HS-5 (cell line): ENCODE results near the gene ACER3.
"Not testable (repeated sequence)": the region's sequence is repeated elsewhere in the genome, so short reads cannot be mapped to it uniquely, and the experiment has no call there.

Experiments
- DNase-seq: peaks from one replicate; pipeline ENCODE4 v3.0.0-alpha.2; 2012; ENCODE audit warnings: low read depth

ACER3 gene

DNA sequence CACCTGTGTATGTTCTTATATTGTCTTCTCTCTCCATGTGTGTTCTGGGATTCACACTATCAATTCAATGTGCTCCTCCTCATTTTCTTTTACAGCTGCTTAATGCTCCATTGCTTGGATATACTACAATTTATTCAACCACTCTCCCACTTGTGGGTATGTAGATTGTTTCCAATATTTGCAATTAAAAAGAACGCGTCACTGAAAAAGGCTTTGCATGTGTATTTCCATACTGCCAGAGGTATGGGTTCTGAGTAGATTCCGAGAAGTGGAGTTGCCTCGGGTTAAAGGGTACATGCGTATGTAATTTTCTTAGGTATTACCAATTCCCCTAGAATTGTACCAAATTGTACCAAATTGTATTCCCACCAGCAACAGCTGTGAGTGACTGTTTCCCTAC, 199.1 kb downstream of the ACER3 start:
- DNase-seq, result no peak

DNA sequence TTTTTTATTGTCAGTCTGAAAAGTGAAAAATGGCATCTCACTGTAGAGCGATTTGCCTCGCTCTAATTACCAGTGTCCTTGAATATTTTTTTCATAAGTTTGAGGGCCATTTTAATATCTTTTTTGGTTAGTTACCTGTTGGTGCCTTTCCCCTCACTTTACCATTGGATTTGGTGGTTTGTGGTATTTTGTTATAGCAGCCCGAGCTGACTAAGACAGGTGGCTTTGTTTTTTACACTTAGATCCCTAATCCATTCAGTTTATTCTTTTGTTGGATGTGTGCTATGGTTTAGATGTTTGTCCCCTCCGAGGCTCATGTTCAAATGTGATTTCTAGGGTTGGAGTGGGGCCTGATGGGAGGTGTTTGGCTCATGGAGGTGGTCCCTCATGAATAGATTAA, 199.5 kb downstream of the ACER3 start:
- no peak for DNase-seq

DNA sequence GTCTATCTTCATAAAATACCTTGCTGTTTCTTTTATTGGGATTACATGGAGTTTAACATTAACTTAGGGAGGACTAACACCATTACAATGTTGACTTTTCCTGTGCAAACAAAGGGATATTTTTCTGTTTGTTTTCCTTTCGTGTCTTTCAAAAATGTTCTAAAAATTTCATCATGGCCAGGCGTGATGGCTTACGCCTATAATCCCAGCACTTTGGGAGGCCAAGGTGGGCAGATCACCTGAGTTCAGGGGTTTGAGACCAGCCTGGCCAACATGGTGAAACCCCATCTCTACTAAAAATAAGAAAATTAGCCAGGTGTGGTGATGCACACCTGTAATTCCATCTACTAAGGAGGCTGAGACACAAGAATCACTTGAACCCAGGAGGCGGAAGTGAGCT, 200.5 kb downstream of the ACER3 start:
- DNase-seq, result not testable (repeated sequence)

DNA sequence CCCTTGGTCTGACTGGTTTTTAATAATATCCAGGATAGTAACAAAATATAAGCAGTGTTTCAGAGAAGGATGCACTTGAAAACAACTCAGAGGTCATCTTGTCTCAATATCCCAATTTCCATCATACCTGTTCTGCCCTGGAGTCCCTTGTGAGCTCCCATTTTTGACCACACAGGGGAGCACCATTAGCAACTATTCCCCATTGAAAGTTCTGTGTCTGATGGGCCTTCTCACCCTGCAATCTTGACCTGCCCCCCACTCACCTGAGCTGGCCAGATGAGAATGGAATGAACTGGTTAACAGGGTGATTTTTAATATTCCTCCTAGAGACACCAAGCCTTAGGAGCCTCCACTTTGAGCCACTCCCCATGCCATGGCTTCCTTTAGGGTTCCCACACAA, 202.2 kb downstream of the ACER3 start:
- no peak for DNase-seq

DNA sequence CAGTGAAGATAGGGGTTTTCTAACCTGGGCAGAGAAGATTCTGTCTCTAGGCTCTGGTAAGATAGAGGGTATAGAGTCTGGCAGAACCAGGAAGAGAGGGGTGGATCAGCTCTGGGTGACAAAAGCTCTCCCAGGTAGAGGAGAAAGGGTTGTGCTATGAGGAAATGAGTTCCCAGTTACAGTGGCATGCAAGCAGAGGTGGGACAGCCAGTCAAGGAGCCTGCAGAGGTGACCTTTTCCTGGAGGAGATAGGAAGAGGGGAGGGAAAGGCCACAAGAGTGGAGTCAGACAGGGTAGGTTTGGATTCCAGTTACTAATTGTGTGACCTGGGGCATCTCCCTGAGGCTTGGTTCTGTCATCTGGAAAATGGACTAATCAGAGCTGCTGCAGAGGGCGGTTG, 202.7 kb downstream of the ACER3 start:
- DNase-seq, result no peak

DNA sequence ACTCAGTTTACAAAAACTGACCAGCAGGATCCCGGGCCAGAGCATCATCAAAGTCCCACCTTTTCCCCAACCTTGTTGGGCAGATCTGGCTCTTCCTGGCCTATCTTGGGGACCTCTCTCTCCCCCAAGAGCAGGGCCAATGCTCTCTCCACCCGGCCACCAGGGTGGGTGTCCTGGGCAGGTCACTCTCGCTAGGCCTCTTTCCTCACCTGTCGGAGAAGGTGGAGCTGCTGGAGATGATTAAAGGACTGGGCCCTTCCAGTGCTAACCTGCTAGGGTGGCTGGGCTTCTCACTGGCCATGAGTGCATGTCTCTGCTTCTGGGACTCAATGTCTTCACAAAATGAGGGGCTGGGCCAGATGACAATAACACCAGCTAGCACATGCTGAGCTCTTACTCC, 203.1 kb downstream of the ACER3 start:
- no peak for DNase-seq

DNA sequence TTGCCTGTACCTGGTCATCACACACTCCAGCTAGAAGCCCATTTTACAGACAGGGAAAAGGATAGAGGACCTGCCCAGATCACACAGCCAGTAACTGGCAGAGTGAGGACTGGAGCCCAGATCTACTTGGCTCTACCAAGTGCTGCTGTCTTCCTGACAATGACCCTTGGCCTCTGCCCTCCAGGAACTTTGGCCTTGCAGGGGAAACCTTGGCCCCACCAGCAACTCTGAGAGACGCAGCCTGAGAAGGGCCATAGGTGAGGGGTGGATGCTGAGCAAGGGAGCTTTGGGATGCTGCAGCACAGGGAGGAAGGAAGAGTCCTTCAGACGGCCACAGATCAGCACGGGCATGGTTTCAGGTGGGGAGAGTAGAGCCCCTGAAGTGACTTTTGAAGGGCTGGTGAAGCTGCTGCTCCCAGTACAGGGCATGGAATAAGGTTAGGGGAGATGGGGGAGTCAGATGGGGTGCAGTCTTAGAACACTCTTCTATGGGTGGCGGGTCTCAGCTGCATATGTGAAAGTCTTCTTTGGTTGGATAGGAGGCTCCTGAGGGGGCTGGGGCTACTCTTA, 204.0 kb downstream of the ACER3 start:
- no peak for DNase-seq

DNA sequence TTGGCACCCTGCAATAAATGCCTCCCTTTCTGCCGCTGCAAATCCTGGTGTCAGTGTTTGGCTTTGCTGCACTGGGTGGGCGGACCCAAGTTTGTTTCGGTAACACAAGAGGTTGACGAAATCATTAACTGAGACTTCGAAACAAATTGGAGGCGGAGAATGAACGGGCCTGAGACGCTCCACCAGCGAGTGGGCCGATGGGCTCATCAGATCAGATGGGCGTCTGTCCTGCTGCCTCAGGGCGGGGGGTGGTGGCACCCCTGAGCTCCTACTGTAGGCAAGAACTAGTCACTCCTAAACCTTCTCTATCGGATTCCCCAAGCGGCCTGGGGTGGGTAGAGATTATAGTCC, 205.1 kb downstream of the ACER3 start:
- DNase-seq, result no peak

DNA sequence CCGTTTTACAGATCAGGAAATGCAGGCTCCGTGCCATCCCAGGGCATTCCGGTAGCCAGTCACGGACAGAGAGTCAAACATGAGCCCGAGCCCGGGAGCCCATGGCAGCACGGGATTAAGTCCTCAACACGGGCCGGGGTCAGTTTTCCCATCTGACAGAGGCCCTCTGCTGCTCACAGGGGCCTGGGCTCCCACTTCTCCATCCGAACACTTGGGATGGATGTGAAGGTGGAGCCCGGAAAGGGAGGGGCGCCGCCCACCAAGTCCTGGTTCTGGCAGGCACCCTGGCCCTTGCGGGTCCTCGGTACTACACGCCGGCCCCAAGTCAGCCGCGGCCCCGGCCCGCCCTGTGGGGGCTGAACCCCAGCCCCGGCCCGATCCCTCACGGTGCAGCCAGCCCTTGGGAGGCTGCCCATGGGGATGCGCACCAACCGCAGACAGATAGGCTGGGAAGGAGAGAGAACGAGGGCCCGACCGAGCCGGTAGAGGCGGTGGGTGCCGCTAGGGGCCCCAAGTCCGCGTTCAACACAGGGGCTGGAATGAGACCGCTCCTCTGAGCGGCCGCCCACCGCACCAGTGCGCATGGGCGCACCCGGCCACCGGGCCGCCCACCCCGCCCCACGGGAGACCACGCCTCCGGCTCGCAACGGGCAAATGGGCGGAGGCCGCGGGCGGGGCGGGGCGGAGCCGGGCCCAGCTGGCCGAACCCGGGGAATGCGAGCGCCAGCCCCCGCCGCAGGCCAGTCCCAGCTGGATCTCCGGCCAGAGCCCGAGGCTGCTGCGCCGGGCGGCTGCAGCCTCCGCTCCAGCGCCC, 205.7 kb downstream of the ACER3 start, which contains the start of gene CAPN5:
Gene CAPN5 (plus strand): TSS at position 743 of the 814 bp plus-strand sequence. CDS start 17,916 bp downstream, outside the sequence.
- peak; percentile 54 for DNase-seq

DNA sequence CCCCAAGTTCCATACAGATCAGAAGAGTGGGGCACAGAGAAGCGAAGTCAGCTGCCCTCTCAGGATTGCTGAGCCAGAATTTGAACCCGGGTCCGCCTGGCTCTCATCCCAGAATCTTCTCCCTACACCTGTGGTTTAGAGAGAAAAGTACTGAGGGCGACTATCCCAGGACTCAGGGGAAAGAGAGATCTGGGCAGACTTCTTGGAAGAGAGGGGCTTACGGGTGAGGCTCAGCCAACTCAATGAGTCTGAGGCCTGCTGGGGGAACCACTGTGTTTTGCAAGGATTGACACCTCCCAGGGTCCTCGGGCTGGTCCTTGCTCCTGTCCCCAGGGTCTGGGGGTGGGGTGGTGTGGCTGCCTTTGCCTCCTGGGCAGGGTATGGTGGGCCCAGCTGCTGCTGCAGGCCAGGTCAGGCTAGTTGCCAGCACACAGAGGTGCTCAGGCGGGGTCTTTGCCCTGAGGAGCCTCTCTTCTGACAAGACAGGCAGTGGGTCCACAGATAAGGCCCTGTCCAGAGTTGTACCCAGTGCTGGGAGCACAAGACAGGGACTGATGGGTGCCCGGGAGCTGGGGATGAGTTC, 207.2 kb downstream of the ACER3 start:
- no peak for DNase-seq

DNA sequence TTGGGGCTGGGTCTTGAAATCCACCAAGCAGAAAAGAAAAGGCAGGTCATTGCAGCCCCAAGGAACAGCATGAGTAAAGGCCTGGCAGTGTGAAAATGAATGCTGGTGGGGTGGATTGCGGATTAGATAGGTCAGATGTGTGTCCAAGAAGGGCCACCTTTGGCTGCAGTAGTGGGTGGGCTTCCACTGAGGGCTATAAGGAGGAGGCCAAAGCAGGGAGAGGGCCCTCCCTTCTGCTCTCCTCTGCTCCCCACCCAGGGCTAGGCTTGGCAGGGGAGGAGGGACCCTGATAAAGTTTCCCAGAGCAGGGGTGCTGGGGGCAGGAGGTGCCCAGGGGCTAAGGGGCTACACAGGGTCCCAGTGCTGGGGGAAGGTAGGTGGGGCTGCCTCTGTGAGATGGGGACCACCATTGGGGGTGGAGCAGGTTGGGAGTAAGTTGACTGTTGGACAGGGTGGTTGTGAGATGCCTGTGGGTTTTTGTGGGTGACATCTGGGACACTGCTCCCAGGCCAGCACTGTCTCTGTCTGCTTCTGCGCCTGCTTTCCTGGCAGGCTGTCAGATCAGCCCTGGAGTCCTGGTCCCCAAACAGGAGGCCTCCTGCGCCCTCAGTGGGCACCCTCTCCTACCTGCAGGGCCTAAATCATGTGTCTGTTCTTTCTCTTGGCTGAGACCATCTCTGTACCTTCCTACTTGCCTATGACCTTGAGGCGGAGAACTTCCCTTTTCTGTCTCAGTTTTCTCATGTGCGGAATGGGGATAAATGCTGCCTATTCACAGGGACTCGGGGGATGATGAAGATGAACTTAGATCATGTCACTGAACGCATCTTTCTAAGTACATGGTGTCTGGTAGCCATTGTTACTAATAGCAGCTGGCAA, 208.0 kb downstream of the ACER3 start:
- DNase-seq, result no peak

DNA sequence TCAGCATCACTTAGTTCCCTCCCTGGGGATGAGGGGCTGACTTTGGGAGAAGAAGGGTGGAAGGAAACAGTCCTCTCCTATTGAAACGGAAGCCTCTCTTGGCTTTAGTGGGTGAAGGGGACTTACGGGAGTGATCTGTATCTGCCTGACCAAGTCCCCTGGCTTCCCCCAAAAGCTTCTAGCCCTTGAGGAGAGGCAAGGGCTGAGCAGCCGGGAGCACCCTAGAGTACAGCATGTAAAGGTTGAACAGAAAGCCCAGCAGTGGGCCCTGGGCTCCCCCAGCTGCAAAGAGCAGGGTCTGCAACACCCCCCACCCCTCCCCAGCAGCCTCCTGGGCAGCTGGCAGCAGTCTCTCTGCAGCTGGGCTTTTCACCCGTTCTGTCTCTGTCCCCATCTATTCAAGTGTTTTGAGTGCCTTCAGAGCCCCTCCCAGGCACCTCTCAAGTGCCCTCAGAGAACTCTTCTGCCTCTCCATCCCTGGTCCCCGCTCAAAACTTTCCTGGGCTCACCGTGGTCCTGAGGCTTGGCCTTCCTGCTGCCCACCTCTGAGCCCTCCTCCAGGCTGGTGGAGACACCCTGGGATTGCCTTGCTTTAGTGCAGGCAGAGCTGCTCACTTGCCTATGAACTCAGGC, 208.7 kb downstream of the ACER3 start:
- DNase-seq, result no peak

DNA sequence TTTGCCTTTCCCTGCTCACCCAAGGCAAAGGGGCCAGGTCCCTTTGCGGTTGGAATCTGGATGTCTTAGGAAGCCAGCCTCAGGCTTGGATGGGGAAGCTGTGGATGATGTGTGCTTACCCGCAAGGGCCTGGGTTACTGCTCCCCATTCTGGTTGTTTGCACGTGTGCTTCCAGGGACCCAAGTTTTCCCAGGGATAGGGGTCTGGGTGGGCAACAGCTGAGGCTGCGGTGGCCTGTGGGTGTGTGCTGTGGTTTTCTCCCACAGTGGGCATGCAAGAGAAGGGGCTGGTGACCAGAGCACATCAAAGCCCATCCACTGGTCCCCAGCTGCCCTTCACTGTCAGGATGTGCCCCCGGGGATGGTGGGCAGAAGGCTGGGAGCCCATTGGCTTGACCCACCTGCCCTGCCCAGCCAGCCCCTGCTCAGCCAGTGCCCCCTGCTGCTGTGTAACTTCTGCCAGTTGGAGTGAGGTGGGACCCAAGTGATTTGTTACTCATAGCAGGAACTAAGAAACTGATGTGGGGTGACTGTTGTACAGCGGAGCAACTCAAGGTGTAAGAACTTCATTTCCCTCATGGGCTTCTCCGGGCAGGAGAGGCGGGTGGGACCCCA, 209.4 kb downstream of the ACER3 start:
- no peak for DNase-seq

DNA sequence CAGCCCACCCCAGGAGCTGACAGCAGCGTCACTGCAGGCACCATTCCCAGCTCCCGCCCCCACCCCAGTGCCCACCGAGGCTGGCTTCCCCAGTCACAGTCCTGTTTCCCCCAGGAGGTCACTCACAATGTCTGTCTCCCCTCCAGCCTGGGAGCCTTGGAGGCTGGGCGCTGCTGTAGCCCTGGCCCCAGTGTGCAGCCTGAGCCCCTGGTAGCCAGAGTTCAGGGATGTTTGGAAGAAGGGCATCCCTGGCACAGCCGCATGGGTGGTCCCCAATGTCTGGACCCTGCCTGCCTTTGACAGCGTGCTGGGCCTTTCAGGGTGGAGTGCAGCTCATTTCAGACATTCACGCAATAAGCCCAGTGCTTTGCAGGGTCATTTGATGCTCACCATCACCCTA, 210.4 kb downstream of the ACER3 start:
- no peak for DNase-seq

DNA sequence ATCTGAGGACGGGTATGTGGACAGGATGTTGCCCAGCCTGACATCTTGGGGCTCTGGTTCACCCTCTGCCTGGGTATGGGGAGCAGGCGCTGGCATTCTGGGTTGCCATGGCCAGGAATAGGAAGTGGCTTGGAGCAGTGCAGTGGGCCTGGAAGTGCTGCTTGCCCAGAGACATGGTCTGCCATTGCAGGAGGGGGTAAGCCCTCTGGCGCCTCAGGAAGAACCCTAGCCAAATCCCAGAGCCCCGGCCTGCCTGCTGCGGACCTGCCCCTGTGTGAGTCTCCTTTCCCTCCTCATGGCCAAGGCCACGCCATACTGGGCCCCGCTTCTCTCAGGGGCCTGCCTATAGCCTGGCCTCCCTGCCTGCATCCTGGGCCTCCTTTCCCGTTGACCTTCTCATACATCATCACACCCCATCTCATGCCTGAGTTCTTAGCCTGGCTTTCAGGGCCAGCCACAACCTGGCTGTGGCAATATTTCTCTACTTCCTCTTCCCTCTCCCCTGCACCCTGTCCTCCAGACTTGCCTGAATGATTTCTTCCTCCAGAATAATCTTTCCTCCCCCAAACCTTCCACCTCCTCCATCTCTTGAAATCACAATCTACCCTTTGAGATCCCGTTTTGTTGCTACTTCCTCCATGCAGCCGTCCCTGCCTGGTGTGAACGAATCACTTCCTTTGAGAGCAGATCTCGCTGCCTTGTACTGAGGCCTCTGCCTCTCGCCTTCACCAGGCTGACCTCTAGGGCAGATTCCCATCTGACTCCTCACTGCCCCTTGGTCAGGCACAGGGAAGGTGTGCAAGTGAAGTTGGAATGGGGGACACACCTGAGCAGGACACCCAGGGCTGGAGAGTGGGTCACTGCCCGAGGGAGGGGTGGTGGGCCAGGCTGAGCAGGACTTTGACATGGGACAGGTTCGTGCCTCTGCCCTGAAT, 211.2 kb downstream of the ACER3 start:
- DNase-seq, result no peak

DNA sequence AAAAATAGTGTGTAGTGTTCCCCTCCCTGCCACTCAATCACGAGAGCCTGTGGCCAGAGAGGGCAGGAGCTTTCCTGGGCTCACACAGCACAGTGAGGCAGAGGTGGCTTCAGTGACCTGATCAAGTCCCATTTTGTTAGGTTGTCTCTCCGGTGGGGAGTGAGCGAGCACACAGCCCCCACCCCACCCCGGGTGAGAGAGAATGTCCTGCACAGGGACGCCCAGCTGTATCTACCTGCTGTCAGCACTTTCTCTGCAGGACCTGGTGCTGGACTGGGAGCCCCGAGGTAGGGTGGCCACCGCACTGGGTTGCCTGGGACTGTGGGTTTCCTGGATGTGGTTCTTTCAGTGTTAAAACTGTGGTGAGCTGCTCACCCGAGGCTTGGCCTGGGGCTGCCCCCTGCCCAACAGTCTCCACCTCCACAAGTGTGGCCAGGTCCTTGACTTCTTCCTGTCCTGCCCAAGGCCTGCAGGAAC, 212.2 kb downstream of the ACER3 start:
- no peak for DNase-seq

DNA sequence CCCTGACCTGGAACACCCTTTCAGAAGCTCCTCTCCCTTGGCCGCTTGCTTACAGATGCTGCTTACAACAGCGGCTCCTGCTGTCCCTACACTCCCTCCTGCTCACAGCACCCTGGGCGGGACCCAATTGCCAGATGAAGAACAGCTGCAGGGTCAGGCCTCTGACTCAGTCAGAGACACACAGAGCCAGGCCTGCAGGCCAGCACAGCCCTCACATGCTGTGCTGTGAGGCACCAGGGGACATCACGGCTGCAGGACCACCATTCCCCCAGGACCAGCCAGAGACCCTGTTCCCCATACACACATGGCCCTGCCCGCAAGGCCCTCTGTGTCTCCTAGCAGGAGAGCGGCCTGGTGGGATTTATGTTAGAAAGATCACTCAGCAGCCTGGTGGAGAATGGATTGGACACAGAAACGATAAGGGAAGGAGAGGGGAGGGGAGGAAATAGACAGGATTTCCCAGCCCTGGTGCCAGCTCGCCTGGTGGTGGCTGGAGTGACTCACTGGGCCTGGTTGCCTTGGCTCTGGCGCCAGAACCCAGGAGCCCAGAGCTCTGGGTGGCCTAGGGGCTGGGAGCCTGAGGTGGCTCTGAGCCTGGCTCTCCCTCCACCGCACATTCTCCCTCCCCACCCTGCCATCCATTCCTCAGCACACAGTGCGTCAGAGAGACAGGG, 212.7 kb downstream of the ACER3 start:
- DNase-seq, result peak; percentile 78

DNA sequence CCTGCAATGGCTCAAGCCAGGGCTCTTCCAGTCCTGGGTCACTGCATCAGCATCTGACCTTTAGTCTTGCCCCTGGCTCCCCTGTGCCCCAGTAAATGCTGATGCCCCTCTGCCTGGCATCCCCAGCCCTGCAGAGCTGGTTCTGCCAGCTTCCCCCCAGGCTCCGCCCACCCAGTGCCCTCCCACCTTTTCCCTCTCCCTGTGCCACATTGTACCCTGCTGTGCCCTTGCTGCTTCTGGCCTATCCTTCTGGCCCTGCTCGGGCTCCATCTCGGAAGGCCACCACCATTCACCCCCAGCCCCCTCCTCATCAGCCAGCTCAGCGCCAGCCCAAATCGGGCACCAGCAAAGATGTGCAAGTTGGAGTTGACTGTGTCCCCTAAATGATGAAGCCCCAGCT, 213.5 kb downstream of the ACER3 start:
- DNase-seq, result no peak

DNA sequence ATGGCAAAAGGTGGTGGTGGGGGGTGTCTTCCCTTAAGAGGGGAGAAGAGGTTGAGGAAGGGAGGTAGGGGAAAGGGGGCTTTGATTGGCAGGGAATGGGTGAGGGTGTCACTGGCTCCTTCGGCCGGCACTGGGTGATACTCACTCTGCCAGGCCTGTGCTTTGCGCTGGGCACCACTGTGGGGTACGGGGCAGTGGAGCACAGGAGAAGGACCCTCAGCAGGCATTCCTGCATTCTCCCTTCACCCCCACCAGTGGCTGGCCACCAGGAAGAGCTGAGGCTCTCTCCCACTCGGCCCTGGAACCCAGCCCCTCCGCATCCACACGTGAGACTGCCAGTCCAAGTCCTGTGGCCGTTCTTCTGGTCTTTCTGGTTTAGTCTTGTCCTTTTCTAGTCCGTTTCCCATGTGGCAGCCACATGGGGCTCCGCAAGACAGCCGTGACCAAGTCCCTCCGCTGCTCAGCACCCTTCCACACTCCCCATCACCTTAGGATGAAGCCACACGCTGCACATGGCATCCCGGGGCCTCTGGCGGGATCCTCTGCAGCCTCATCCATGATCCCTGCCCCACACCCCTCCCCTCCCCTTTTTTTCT, 214.0 kb downstream of the ACER3 start:
- no peak for DNase-seq
